ENCODE data around the gene NRG2. TPM values are rescaled to one million over a fixed set of nuclear protein-coding genes. Genes with fewer than 3 reads are reported as not detected.

NRG2 gene
- total and polyA plus RNA-seq, 2 of the 8 experiments (the other 6 are each of a cell fraction or from before 2014, with no cell fraction given), result 0.27 to 0.54 TPM

DNA sequence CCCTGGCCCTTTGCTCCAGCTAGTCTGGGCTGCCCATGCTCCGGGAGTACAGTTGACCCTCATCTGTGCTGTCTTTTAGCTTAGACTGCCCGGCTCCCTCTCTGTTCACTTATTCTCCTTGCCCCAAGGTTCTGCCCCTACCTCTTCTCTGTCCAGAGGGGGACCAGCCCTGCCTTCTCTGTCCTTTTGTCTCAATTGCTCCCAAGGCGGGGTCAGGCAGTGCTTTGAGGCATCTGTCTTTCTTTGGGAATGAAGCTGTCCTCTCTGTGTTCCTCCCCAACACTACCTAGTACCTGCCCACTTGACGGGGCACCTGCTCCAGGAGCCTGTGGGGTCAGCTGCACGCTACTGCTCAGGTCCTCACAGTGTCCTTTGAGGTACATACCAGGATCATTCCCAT, 188.1 kb downstream of the NRG2 start:
- no peak overlapping the region for H4K5ac ChIP-seq (ENCODE audit: insufficient read length, low read depth, low read length)
- FAIRE-seq, result no peak
- POLR2A ChIA-PET (ENCODE audit: partially characterized antibody), result no interaction called here
- H2AFZ ChIP-seq (ENCODE audit: low read length), result no peak overlapping the region
- H3K9ac ChIP-seq (replicated peaks in 1 of 4; ENCODE audit: extremely low read depth in 1 of 4, low read depth in 3 of 4, low read length in 3 of 4), result no peak overlapping the region
- no peak overlapping the region for H3K18ac ChIP-seq (ENCODE audit: extremely low read depth, low read length)
- CTCF ChIA-PET (ENCODE audit: partially characterized antibody), result interaction anchor here (0.6 to 13.2 kb wide), 15 partner anchors 9 to 1413 kb away, joined by 3 to 173 read pairs (median 4); no protein-coding TSS in a partner anchor
- no peaks in the 10 kb centered on the region for H3K9me3 ChIP-seq (ENCODE audit: insufficient read depth in 2 of 2, low read depth in 1 of 2, low read length in 1 of 2)
- no peak overlapping the region for H2BK120ac ChIP-seq (replicated peaks; ENCODE audit: low read depth, low read length)
- no peak overlapping the region for H3K4ac ChIP-seq (replicated peaks; ENCODE audit: insufficient read length, low read depth, low read length)
- 90% methylated on average over 5 of the region's 5 CpGs; no CpG with 5 or more reads in 1 of the 2 experiments for WGBS, 2 experiments (ENCODE audit: extremely low coverage in 1 of 2, insufficient coverage in 1 of 2, insufficient read length in 1 of 2, insufficient replicate concordance in 2 of 2, low coverage in 1 of 2, low lambda C conversion rate in 2 of 2, missing lambda C conversion rate in 1 of 2)
- H3K56ac ChIP-seq (replicated peaks; ENCODE audit: insufficient read length, low read depth, low read length), result no peak overlapping the region
- H3K4me1 ChIP-seq (replicated peaks in 1 of 4; ENCODE audit: control insufficient read depth in 3 of 4, insufficient read depth in 4 of 4, low read length in 3 of 4), result no peaks in the 10 kb centered on the region
- no peak overlapping the region for H3K27ac ChIP-seq (ENCODE audit: low read depth, low read length)
- no peak overlapping the region for H3K4me3 ChIP-seq (ENCODE audit: extremely low read depth in 1 of 4, insufficient read depth in 2 of 4, low read depth in 3 of 4, low read length in 4 of 4)
- no peak overlapping the region for H3K4me2 ChIP-seq (ENCODE audit: insufficient read depth in 1 of 2, low read depth in 2 of 2, low read length in 2 of 2)
- no peaks in the 10 kb centered on the region for H3K79me2 ChIP-seq (ENCODE audit: control insufficient read depth in 1 of 2, insufficient read depth in 2 of 2, low read length in 2 of 2)
- no peaks in the 10 kb centered on the region for H4K20me1 ChIP-seq (replicated peaks in 1 of 2; ENCODE audit: control insufficient read depth in 1 of 2, insufficient read depth in 2 of 2, low read length in 2 of 2)
- peaks cover 0 to 12% (median under 1%) of the 10 kb centered on the region in 4 experiments; a peak in 2 of 7 replicates for H3K27me3 ChIP-seq (replicated peaks in 1 of 4; ENCODE audit: control insufficient read depth in 3 of 4, extremely low read depth in 1 of 4, insufficient read depth in 3 of 4, low read length in 3 of 4)
- no peak overlapping the region for H2BK15ac ChIP-seq (ENCODE audit: low read length)
- H2AK5ac ChIP-seq (ENCODE audit: low read depth, low read length), result no peak overlapping the region
- H4K91ac ChIP-seq (replicated peaks; ENCODE audit: insufficient read length, low read length), result no peak overlapping the region
- H2BK20ac ChIP-seq (ENCODE audit: low read length), result no peak overlapping the region
- DNase-seq (ENCODE audit: low read depth in 1 of 2, low spot score in 2 of 2), result no peak
- 0 out of 2 replicates have a peak, but pooled peaks cover 3% of the 10 kb centered on the region for H3K23me2 ChIP-seq (ENCODE audit: low read depth, low read length)
- H2BK5ac ChIP-seq (ENCODE audit: low read depth, low read length), result no peak overlapping the region
- no peaks in the 10 kb centered on the region for H3K36me3 ChIP-seq (ENCODE audit: control insufficient read depth in 2 of 4, insufficient read depth in 4 of 4, low read length in 3 of 4)
- no peak overlapping the region for H4K8ac ChIP-seq (ENCODE audit: extremely low read depth, insufficient read depth, low read length)
- no peak overlapping the region for H2BK12ac ChIP-seq (ENCODE audit: low read depth, low read length)
- no peak overlapping the region for H3K23ac ChIP-seq (ENCODE audit: insufficient read length)
- no peaks in the 10 kb centered on the region for H3K79me1 ChIP-seq (ENCODE audit: low read depth, low read length)
- no peak overlapping the region for H3K14ac ChIP-seq (ENCODE audit: insufficient read length)
- TF ChIP-seq BRCA1 (IDR thresholded peaks at IDR 0.05; ENCODE audit: low read depth, low read length) (no peak), PHF8 (conservative IDR thresholded peaks at IDR 0.05; ENCODE audit: low read depth, low read length) (no peak), CREB1 (IDR thresholded peaks at IDR 0.05) (no peak), CHD2 (IDR thresholded peaks at IDR 0.05; ENCODE audit: low read length) (no peak), SAP30 (IDR thresholded peaks at IDR 0.05; ENCODE audit: insufficient read depth, insufficient replicate concordance, low read length) (no peak), JUND (IDR thresholded peaks at IDR 0.05; ENCODE audit: low read length) (no peak), ATF2 (IDR thresholded peaks at IDR 0.05; ENCODE audit: low read length) (no peak), ASH2L (IDR thresholded peaks at IDR 0.05; ENCODE audit: low read length) (no peak), GTF2F1 (IDR thresholded peaks at IDR 0.05; ENCODE audit: borderline replicate concordance, low read depth, low read length) (no peak), TEAD4 (IDR thresholded peaks at IDR 0.05; ENCODE audit: low read depth, low read length) (no peak), CHD1 (IDR thresholded peaks at IDR 0.05; ENCODE audit: low read depth, low read length) (no peak), HDAC6 (IDR thresholded peaks at IDR 0.05; ENCODE audit: low read depth, low read length) (no peak), KDM1A (IDR thresholded peaks at IDR 0.05; ENCODE audit: borderline replicate concordance, low read length) (no peak)

All from H1 (cell line).